Measurements from ENCODE around the gene NDUFV3. TPM values are rescaled to one million over a fixed set of nuclear protein-coding genes. Genes with fewer than 3 reads are reported as not detected.

NDUFV3 gene
- total and polyA plus RNA-seq, 2 of the 8 experiments (the other 6 are each of a cell fraction or from before 2014, with no cell fraction given), result 17.0 to 44.4 TPM

- Histone ChIP-seq H3K56ac (replicated peaks; ENCODE audit: insufficient read length, low read depth, low read length) (no peak overlapping the region), H3K4me3 (ENCODE audit: extremely low read depth in 1 of 4, insufficient read depth in 2 of 4, low read depth in 3 of 4, low read length in 4 of 4) (no peak overlapping the region), H3K27me3 (replicated peaks in 1 of 4; ENCODE audit: control insufficient read depth in 3 of 4, extremely low read depth in 1 of 4, insufficient read depth in 3 of 4, low read length in 3 of 4) (no peaks in the 10 kb centered on the region), H3K4me2 (ENCODE audit: insufficient read depth in 1 of 2, low read depth in 2 of 2, low read length in 2 of 2) (no peak overlapping the region), H3K23ac (ENCODE audit: insufficient read length) (no peak overlapping the region), H2BK20ac (ENCODE audit: low read length) (no peak overlapping the region), H2BK120ac (replicated peaks; ENCODE audit: low read depth, low read length) (no peak overlapping the region), H2AK5ac (ENCODE audit: low read depth, low read length) (no peak overlapping the region), H3K79me1 (ENCODE audit: low read depth, low read length) (peaks cover 27% of the 10 kb centered on the region; the same call in 1 of the 2 replicates), H3K36me3 (ENCODE audit: control insufficient read depth in 2 of 4, insufficient read depth in 4 of 4, low read length in 3 of 4) (peaks cover 40 to 84% (median 74%) of the 10 kb centered on the region in 4 experiments), H2BK15ac (ENCODE audit: low read length) (no peak overlapping the region), H3K14ac (ENCODE audit: insufficient read length) (no peak overlapping the region), H2BK5ac (ENCODE audit: low read depth, low read length) (no peak overlapping the region), H3K27ac (ENCODE audit: low read depth, low read length) (no peak overlapping the region), H2AFZ (ENCODE audit: low read length) (no peak overlapping the region), H2BK12ac (ENCODE audit: low read depth, low read length) (no peak overlapping the region), H4K5ac (ENCODE audit: insufficient read length, low read depth, low read length) (no peak overlapping the region), H4K91ac (replicated peaks; ENCODE audit: insufficient read length, low read length) (no peak overlapping the region), H4K20me1 (replicated peaks in 1 of 2; ENCODE audit: control insufficient read depth in 1 of 2, insufficient read depth in 2 of 2, low read length in 2 of 2) (peaks cover 18 to 39% of the 10 kb centered on the region in 2 experiments), H3K4me1 (replicated peaks in 1 of 4; ENCODE audit: control insufficient read depth in 3 of 4, insufficient read depth in 4 of 4, low read length in 3 of 4) (no peaks in the 10 kb centered on the region), H3K79me2 (ENCODE audit: control insufficient read depth in 1 of 2, insufficient read depth in 2 of 2, low read length in 2 of 2) (peaks cover 0 to 52% of the 10 kb centered on the region in 2 experiments; a peak in 2 of 4 replicates), H3K9ac (replicated peaks in 1 of 4; ENCODE audit: extremely low read depth in 1 of 4, low read depth in 3 of 4, low read length in 3 of 4) (no peak overlapping the region), H4K8ac (ENCODE audit: extremely low read depth, insufficient read depth, low read length) (no peak overlapping the region), H3K18ac (ENCODE audit: extremely low read depth, low read length) (no peak overlapping the region), H3K4ac (replicated peaks; ENCODE audit: insufficient read length, low read depth, low read length) (no peak overlapping the region), H3K23me2 (ENCODE audit: low read depth, low read length) (no peaks in the 10 kb centered on the region), H3K9me3 (ENCODE audit: insufficient read depth in 2 of 2, low read depth in 1 of 2, low read length in 1 of 2) (no peaks in the 10 kb centered on the region)
- no peak for FAIRE-seq
- DNase-seq (ENCODE audit: low read depth in 1 of 2, low spot score in 2 of 2), result no peak
- 95% methylated on average over 19 of the region's 19 CpGs; no CpG with 5 or more reads in 1 of the 2 experiments for WGBS, 2 experiments (ENCODE audit: extremely low coverage in 1 of 2, insufficient coverage in 1 of 2, insufficient read length in 1 of 2, insufficient replicate concordance in 2 of 2, low coverage in 1 of 2, low lambda C conversion rate in 2 of 2, missing lambda C conversion rate in 1 of 2)
- POLR2A ChIA-PET (ENCODE audit: partially characterized antibody), result interaction anchor here (0.9 to 3.0 kb wide), 4 partner anchors 9 to 18 kb away, joined by 5 to 10 read pairs (median 6); no protein-coding TSS in a partner anchor
- CTCF ChIA-PET (ENCODE audit: partially characterized antibody), result no interaction called here
- TF ChIP-seq CHD2 (IDR thresholded peaks at IDR 0.05; ENCODE audit: low read length), result no peak
- no peak for TF ChIP-seq JUND (IDR thresholded peaks at IDR 0.05; ENCODE audit: low read length)
- TF ChIP-seq MAX (IDR thresholded peaks at IDR 0.05), result no peak
- TF ChIP-seq SIX5 (IDR thresholded peaks at IDR 0.05; ENCODE audit: low read depth, low read length), result no peak
- TF ChIP-seq, protein P1, sequence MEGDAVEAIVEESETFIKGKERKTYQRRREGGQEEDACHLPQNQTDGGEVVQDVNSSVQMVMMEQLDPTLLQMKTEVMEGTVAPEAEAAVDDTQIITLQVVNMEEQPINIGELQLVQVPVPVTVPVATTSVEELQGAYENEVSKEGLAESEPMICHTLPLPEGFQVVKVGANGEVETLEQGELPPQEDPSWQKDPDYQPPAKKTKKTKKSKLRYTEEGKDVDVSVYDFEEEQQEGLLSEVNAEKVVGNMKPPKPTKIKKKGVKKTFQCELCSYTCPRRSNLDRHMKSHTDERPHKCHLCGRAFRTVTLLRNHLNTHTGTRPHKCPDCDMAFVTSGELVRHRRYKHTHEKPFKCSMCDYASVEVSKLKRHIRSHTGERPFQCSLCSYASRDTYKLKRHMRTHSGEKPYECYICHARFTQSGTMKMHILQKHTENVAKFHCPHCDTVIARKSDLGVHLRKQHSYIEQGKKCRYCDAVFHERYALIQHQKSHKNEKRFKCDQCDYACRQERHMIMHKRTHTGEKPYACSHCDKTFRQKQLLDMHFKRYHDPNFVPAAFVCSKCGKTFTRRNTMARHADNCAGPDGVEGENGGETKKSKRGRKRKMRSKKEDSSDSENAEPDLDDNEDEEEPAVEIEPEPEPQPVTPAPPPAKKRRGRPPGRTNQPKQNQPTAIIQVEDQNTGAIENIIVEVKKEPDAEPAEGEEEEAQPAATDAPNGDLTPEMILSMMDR (IDR thresholded peaks at IDR 0.05; ENCODE audit: control extremely low read depth in 1 of 3, insufficient read depth in 1 of 3, low read depth in 1 of 3, low read length in 3 of 3), result no peak
- no peak for TF ChIP-seq HDAC6 (IDR thresholded peaks at IDR 0.05; ENCODE audit: low read depth, low read length)
- TF ChIP-seq NANOG (IDR thresholded peaks at IDR 0.05; ENCODE audit: insufficient read depth, low read depth, low read length, poor library complexity, severe bottlenecking), result no peak
- TF ChIP-seq, protein P2, sequence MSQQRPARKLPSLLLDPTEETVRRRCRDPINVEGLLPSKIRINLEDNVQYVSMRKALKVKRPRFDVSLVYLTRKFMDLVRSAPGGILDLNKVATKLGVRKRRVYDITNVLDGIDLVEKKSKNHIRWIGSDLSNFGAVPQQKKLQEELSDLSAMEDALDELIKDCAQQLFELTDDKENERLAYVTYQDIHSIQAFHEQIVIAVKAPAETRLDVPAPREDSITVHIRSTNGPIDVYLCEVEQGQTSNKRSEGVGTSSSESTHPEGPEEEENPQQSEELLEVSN (IDR thresholded peaks at IDR 0.05), result no peak
- no peak for TF ChIP-seq NRF1 (IDR thresholded peaks at IDR 0.05; ENCODE audit: low read depth, low read length)
- no peak for TF ChIP-seq BCL11A (IDR thresholded peaks at IDR 0.05; ENCODE audit: low read depth in 2 of 2, low read length in 2 of 2)
Measured at GRCh38 chr21:42858185-42858847, 34.8 kb upstream of the NDUFV3 start.

Data from H1 (cell line).